Fibroblast of lung (primary cell): ENCODE results near the gene LUC7L. TPM values are rescaled to one million over a fixed set of nuclear protein-coding genes. Genes with fewer than 3 reads are reported as not detected.
A peak's percentile ranks its signal among the peaks of the same experiment; 100 is the strongest.
"Not testable (repeated sequence)": the region's sequence is repeated elsewhere in the genome, so short reads cannot be mapped to it uniquely, and the experiment has no call there.

Experiments
- DNase-seq, 2 donors: peaks; one replicate each; pipeline versions ENCODE4 v3.0.0 to v3.0.0-alpha.2; 2010; ENCODE audit warnings: low read depth in 2 of 2
- H2AFZ ChIP-seq: 2 replicates; pipeline ENCODE4 v1.5.1; 2012; ENCODE audit warnings: low read length, control low read depth, inconsistent platforms
- H3K27ac ChIP-seq: 2 replicates; pipeline ENCODE4 v1.5.1; 2011; ENCODE audit warnings: low read length, control low read depth; ENCODE audit not compliant: insufficient read depth
- H3K27me3 ChIP-seq: 2 replicates; pipeline ENCODE4 v1.5.1; 2011; ENCODE audit warnings: mild to moderate bottlenecking, low read length; ENCODE audit not compliant: control insufficient read depth, insufficient read depth
- H3K36me3 ChIP-seq: 2 replicates; pipeline ENCODE4 v1.5.1; 2011; ENCODE audit warnings: low read length; ENCODE audit not compliant: control insufficient read depth, insufficient read depth
- H3K4me1 ChIP-seq: 2 replicates; pipeline ENCODE4 v1.5.1; 2011; ENCODE audit warnings: low read length; ENCODE audit not compliant: control insufficient read depth, insufficient read depth; ENCODE audit errors: extremely low read depth
- H3K4me2 ChIP-seq: 2 replicates; pipeline ENCODE4 v1.5.1; 2011; ENCODE audit warnings: low read length, control low read depth; ENCODE audit not compliant: insufficient read depth; ENCODE audit errors: extremely low read depth
- H3K4me3 ChIP-seq, 4 experiments: fragments of 200-600 bp in 1 of 4; sonication (generic) in 1 of 4; replicated peaks in 1 of 4; 2 replicates each; pipeline ENCODE4 v1.5.1; 2011 to 2016; ENCODE audit warnings: low read length in 4 of 4, low read depth in 3 of 4, mild to moderate bottlenecking in 3 of 4, control low read depth in 2 of 4, inconsistent platforms in 1 of 4, mixed read lengths in 1 of 4; ENCODE audit not compliant: insufficient read depth in 1 of 4; ENCODE audit errors: control extremely low read depth in 1 of 4
- H3K79me2 ChIP-seq: 2 replicates; pipeline ENCODE4 v1.5.1; 2012; ENCODE audit warnings: mild to moderate bottlenecking, low read length, inconsistent platforms; ENCODE audit not compliant: control insufficient read depth, insufficient read depth
- H3K9ac ChIP-seq: 2 replicates; pipeline ENCODE4 v1.5.1; 2011; ENCODE audit warnings: mild to moderate bottlenecking, low read length, control low read depth; ENCODE audit not compliant: insufficient read depth
- H3K9me3 ChIP-seq: 2 replicates; pipeline ENCODE4 v1.5.1; 2012; ENCODE audit warnings: low read depth, low read length; ENCODE audit not compliant: control insufficient read depth, insufficient read depth
- H4K20me1 ChIP-seq: 2 replicates; pipeline ENCODE4 v1.5.1; 2011; ENCODE audit warnings: low read length; ENCODE audit not compliant: control insufficient read depth, insufficient read depth; ENCODE audit errors: extremely low read depth
- EZH2 ChIP-seq: IDR thresholded peaks from 2 replicates; pipeline ENCODE4 v1.5.1; 2012; ENCODE audit warnings: low read length, control low read depth, mild to moderate bottlenecking; ENCODE audit errors: missing control alignments
- polyA plus RNA-seq, 2 donors: library from polyadenylated mRNA; depleted of rRNA in 1 of 2; stranded (reverse) in 1 of 2; unstranded in 1 of 2; fragments of >200 nt; gene quantifications; 2 replicates each; pipeline ENCODE4 v1.2.1, GENCODE V29; 2011 to 2012; ENCODE audit warnings: missing spikeins in 1 of 2
- total RNA-seq: library from RNA; depleted of rRNA; stranded (reverse); fragments of >200 nt; gene quantifications from 2 replicates; pipeline ENCODE4 v1.2.1, GENCODE V29; 2014
- TF ChIP-seq, protein P1 (sequence below), 2 donors: IDR thresholded peaks in 1 of 2; conservative IDR thresholded peaks in 1 of 2; 1 replicate in 1 of 2; 2 replicates in 1 of 2; pipeline ENCODE4 v1.5.1; 2011 to 2012; ENCODE audit warnings: low read length in 2 of 2, control low read depth in 1 of 2, inconsistent platforms in 1 of 2, low read depth in 1 of 2, mild to moderate bottlenecking in 1 of 2

LUC7L gene
- total and polyA plus RNA-seq, 2 donors (not counting 1 experiment from before 2014, with no cell fraction given), result 30.9 to 38.0 TPM

DNA sequence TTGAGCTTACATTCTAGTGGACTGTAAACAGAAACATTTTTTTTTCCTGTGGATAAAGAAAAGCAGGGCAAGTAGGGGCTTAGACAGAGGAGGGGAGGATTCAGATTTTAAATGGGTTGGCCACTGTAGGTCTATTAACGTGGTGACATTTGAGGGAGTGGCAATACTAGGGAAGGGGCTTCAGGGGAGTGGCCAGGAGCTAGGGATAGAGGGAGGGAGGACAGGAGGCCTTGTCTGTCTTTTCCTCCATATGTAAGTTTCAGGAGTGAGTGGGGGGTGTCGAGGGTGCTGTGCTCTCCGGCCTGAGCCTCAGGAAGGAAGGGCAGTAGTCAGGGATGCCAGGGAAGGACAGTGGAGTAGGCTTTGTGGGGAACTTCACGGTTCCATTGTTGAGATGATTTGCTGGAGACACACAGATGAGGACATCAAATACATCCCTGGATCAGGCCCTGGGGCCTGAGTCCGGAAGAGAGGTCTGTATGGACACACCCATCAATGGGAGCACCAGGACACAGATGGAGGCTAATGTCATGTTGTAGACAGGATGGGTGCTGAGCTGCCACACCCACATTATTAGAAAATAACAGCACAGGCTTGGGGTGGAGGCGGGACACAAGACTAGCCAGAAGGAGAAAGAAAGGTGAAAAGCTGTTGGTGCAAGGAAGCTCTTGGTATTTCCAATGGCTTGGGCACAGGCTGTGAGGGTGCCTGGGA lies 70.0 kb downstream of the LUC7L start:
- no peak overlapping the region for H3K4me3 ChIP-seq
- H2AFZ ChIP-seq, result no peak overlapping the region
- DNase-seq, result no peak

GRCh38 chr16:155031-155398 lies 74.2 kb downstream of the LUC7L start:
- peaks cover 9% of the 10 kb centered on the region for H3K27me3 ChIP-seq
- no peaks in the 10 kb centered on the region for H3K79me2 ChIP-seq
- no peak for DNase-seq
- peak overlapping the region; percentile 40 to 58 (median 54) for H3K4me3 ChIP-seq
- no peak overlapping the region for H3K9ac ChIP-seq
- TF ChIP-seq EZH2, result no peak
- TF ChIP-seq, protein P1, sequence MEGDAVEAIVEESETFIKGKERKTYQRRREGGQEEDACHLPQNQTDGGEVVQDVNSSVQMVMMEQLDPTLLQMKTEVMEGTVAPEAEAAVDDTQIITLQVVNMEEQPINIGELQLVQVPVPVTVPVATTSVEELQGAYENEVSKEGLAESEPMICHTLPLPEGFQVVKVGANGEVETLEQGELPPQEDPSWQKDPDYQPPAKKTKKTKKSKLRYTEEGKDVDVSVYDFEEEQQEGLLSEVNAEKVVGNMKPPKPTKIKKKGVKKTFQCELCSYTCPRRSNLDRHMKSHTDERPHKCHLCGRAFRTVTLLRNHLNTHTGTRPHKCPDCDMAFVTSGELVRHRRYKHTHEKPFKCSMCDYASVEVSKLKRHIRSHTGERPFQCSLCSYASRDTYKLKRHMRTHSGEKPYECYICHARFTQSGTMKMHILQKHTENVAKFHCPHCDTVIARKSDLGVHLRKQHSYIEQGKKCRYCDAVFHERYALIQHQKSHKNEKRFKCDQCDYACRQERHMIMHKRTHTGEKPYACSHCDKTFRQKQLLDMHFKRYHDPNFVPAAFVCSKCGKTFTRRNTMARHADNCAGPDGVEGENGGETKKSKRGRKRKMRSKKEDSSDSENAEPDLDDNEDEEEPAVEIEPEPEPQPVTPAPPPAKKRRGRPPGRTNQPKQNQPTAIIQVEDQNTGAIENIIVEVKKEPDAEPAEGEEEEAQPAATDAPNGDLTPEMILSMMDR (conservative IDR thresholded peaks at IDR 0.05 in 1 of 2, IDR thresholded peaks at IDR 0.05 in 1 of 2; ENCODE audit: low read depth in 1 of 2, low read length in 2 of 2), result no peak
- no peaks in the 10 kb centered on the region for H4K20me1 ChIP-seq
- peak overlapping the region; percentile 85 for H3K4me2 ChIP-seq
- H3K4me1 ChIP-seq, result peaks cover 4% of the 10 kb centered on the region
- no peaks in the 10 kb centered on the region for H3K9me3 ChIP-seq
- H2AFZ ChIP-seq, result peak overlapping the region; percentile 57
- H3K36me3 ChIP-seq, result no peaks in the 10 kb centered on the region
- H3K27ac ChIP-seq, result no peak overlapping the region

More for the DNA sequence above, 70.0 kb downstream of the LUC7L start:
- no peak overlapping the region for H3K9ac ChIP-seq
- H3K36me3 ChIP-seq, result no peaks in the 10 kb centered on the region
- H4K20me1 ChIP-seq, result no peaks in the 10 kb centered on the region
- H3K4me1 ChIP-seq, result peaks cover 3% of the 10 kb centered on the region
- H3K9me3 ChIP-seq, result no peaks in the 10 kb centered on the region
- no peak for TF ChIP-seq EZH2
- TF ChIP-seq, protein P1 (conservative IDR thresholded peaks at IDR 0.05 in 1 of 2, IDR thresholded peaks at IDR 0.05 in 1 of 2; ENCODE audit: low read depth in 1 of 2, low read length in 2 of 2), result no peak
- H3K27ac ChIP-seq, result no peak overlapping the region
- H3K27me3 ChIP-seq, result peaks cover 9% of the 10 kb centered on the region
- no peaks in the 10 kb centered on the region for H3K79me2 ChIP-seq
- no peak overlapping the region for H3K4me2 ChIP-seq

DNA sequence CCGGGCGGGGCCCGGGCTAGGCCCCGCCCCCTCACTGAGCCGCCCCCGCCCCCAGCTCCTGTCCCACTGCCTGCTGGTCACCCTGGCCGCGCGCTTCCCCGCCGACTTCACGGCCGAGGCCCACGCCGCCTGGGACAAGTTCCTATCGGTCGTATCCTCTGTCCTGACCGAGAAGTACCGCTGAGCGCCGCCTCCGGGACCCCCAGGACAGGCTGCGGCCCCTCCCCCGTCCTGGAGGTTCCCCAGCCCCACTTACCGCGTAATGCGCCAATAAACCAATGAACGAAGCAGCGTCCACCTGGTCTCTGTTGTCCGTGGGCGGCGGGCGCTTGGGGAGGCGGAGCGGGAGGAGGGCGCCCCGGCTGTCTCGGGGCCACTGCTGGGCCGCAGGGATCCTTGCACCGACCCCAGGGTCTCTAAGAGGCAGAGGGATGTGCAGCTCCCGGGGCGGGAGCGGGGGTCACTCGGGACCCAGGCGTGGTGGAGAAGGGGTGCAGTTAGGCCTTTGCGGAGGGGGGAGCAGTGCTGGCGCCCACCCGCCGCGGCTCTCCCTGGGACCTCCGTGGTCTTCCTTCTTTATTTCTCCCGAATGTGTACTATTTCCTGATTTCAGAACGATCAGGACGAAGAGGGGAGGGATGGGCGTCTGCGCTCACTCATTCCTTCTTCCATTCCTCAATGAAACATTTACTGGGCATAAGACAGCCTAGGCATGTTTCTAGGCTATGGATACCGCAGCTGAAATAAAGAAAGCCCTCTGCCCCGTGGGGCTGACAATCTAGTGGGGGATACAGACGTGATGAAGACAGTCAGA lies 74.8 kb downstream of the LUC7L start:
- DNase-seq, result peak; percentile 26 to 52
- H3K36me3 ChIP-seq, result no peaks in the 10 kb centered on the region
- H3K4me3 ChIP-seq, result peak overlapping the region; percentile 40 to 58 (median 54)
- no peaks in the 10 kb centered on the region for H3K79me2 ChIP-seq
- H3K9ac ChIP-seq, result peak overlapping the region; percentile 23
- H4K20me1 ChIP-seq, result no peaks in the 10 kb centered on the region
- no peak overlapping the region for H3K27ac ChIP-seq
- peaks cover 9% of the 10 kb centered on the region for H3K27me3 ChIP-seq
- H3K9me3 ChIP-seq, result no peaks in the 10 kb centered on the region
- peak overlapping the region; percentile 57 for H2AFZ ChIP-seq
- H3K4me2 ChIP-seq, result peak overlapping the region; percentile 85
- no peak for TF ChIP-seq EZH2
- TF ChIP-seq, protein P1 (conservative IDR thresholded peaks at IDR 0.05 in 1 of 2, IDR thresholded peaks at IDR 0.05 in 1 of 2; ENCODE audit: low read depth in 1 of 2, low read length in 2 of 2), result no peak
- H3K4me1 ChIP-seq, result peaks cover 4% of the 10 kb centered on the region

DNA sequence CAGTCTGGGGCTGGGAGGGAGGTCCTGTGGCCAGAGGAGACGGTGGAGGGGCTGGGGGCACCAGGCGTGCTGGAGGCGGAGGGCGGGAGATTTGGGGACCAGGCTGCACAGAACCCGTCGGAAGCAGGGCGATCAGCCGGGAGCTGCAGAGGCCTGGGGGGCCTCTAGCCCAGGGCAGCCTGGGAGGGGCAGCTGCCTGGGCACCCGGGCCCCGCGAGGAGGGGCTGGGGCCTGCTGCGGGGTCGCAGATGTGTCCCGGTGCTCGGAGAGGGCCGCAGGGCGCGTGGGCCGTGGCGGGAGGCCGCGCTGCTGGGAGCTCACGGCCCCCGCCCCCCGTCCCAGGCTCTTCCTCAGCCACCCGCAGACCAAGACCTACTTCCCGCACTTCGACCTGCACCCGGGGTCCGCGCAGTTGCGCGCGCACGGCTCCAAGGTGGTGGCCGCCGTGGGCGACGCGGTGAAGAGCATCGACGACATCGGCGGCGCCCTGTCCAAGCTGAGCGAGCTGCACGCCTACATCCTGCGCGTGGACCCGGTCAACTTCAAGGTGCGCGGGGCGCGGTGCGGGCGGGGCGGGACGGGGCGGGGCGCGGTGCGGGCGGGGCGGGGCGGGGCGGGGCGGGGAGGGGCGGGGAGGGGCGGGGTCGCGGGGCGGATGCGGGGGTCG lies 75.6 kb downstream of the LUC7L start:
- peaks cover 13% of the 10 kb centered on the region for H3K27me3 ChIP-seq
- H3K4me1 ChIP-seq, H3K79me2 ChIP-seq, H3K4me3 ChIP-seq, H3K4me2 ChIP-seq, H4K20me1 ChIP-seq, H3K36me3 ChIP-seq, H3K27ac ChIP-seq, H2AFZ ChIP-seq, H3K9ac ChIP-seq, H3K9me3 ChIP-seq, DNase-seq: not testable (repeated sequence)
